HFFc6 (cell line): ENCODE data around the gene NKG7. TPM values are rescaled to one million over a fixed set of nuclear protein-coding genes. Genes with fewer than 3 reads are reported as not detected.

Experiments used
- DNase-seq: peaks from one replicate; pipeline ENCODE4 v3.0.0-alpha.2; 2018
- H3K27ac Mint-ChIP-seq: 2 replicates; pipeline ENCODE4 v1.8.0; 2020; ENCODE audit warnings: mild to moderate bottlenecking, mixed read lengths
- H3K27me3 Mint-ChIP-seq: 2 replicates; pipeline ENCODE4 v1.8.0; 2021; ENCODE audit warnings: mild to moderate bottlenecking, moderate library complexity, mixed read lengths; ENCODE audit not compliant: insufficient read depth
- H3K36me3 Mint-ChIP-seq: 2 replicates; pipeline ENCODE4 v1.8.0; 2021; ENCODE audit warnings: low read depth, mixed read lengths
- H3K4me1 Mint-ChIP-seq: 2 replicates; pipeline ENCODE4 v1.8.0; 2020; ENCODE audit warnings: low read depth, mixed read lengths
- H3K4me3 Mint-ChIP-seq: 2 replicates; pipeline ENCODE4 v1.8.0; 2020; ENCODE audit warnings: mild to moderate bottlenecking, moderate library complexity, mixed read lengths
- H3K9me3 Mint-ChIP-seq: 2 replicates; pipeline ENCODE4 v1.8.0; 2020; ENCODE audit warnings: mild to moderate bottlenecking, mixed read lengths
- CTCF ChIP-seq: fragments of 200-600 bp; sonication (generic); IDR thresholded peaks from 2 replicates; pipeline ENCODE4 v1.5.0; 2021; ENCODE audit warnings: antibody characterized with exemption, mild to moderate bottlenecking
- total RNA-seq, 6 experiments: library from RNA; stranded (reverse); fragmentation: NEBNext Ultra II Directional; extraction: Animal tissue kit (Norgen Biotek cat#: 25700); gene quantifications; 2 replicates in 1 of 6; 3 replicates in 5 of 6; pipeline ENCODE4 v1.2.3, GENCODE V29; 2021

Gene NKG7
- total RNA-seq, 6 experiments from 2014 or later = not detected

- DNase-seq = no peak
- H3K4me1 Mint-ChIP-seq = peaks cover 50% of the 10 kb centered on the region
- TF ChIP-seq CTCF = no peak
- H3K27me3 Mint-ChIP-seq = no peaks in the 10 kb centered on the region; the same call in 1 of the 2 replicates
- no peak overlapping the region for H3K27ac Mint-ChIP-seq
- no peak overlapping the region for H3K4me3 Mint-ChIP-seq
- no peaks in the 10 kb centered on the region for H3K9me3 Mint-ChIP-seq
- peaks cover 11% of the 10 kb centered on the region for H3K36me3 Mint-ChIP-seq
Measured at GRCh38 chr19:51361239-51361638, 11.2 kb downstream of the NKG7 start.

- no peak overlapping the region for H3K4me3 Mint-ChIP-seq
- H3K27ac Mint-ChIP-seq = peak overlapping the region; percentile 89
- peaks cover 46% of the 10 kb centered on the region for H3K4me1 Mint-ChIP-seq
- peaks cover 11% of the 10 kb centered on the region for H3K36me3 Mint-ChIP-seq
- H3K9me3 Mint-ChIP-seq = no peaks in the 10 kb centered on the region
- DNase-seq = peak; percentile 85
- H3K27me3 Mint-ChIP-seq = no peaks in the 10 kb centered on the region; the same call in 1 of the 2 replicates
- no peak for TF ChIP-seq CTCF
Measured at GRCh38 chr19:51359294-51359693, 13.2 kb downstream of the NKG7 start.

GRCh38 chr19:51357952-51358351 lies 14.5 kb downstream of the NKG7 start:
- H3K36me3 Mint-ChIP-seq = peaks cover 8% of the 10 kb centered on the region
- no peak for DNase-seq
- peak overlapping the region; percentile 72 for H3K27ac Mint-ChIP-seq
- TF ChIP-seq CTCF = no peak
- H3K4me3 Mint-ChIP-seq = no peak overlapping the region
- H3K9me3 Mint-ChIP-seq = no peaks in the 10 kb centered on the region
- no peaks in the 10 kb centered on the region; the same call in 1 of the 2 replicates for H3K27me3 Mint-ChIP-seq
- H3K4me1 Mint-ChIP-seq = peaks cover 33% of the 10 kb centered on the region

- TF ChIP-seq CTCF = no peak
- Mint-ChIP-seq H3K4me3 (no peak overlapping the region), H3K9me3 (no peaks in the 10 kb centered on the region), H3K27ac (no peak overlapping the region), H3K4me1 (peaks cover 27% of the 10 kb centered on the region), H3K27me3 (peaks cover 3% of the 10 kb centered on the region; the same call in 1 of the 2 replicates), H3K36me3 (peaks cover 14% of the 10 kb centered on the region)
- DNase-seq = no peak
Measured at GRCh38 chr19:51356159-51356801, 16.2 kb downstream of the NKG7 start.

- Mint-ChIP-seq H3K36me3 (peaks cover 27% of the 10 kb centered on the region), H3K4me3 (no peak overlapping the region), H3K4me1 (peaks cover 40% of the 10 kb centered on the region), H3K9me3 (no peaks in the 10 kb centered on the region), H3K27me3 (peaks cover 3% of the 10 kb centered on the region; the same call in 1 of the 2 replicates), H3K27ac (no peak overlapping the region)
- no peak for DNase-seq
- TF ChIP-seq CTCF = no peak
Measured at GRCh38 chr19:51354742-51355148, 17.7 kb downstream of the NKG7 start.
